Fibroblast of lung (primary cell): Measurements from ENCODE around the gene PXDN.

Experiments
- EZH2 ChIP-seq: IDR thresholded peaks from 2 replicates; pipeline ENCODE4 v1.5.1; 2012; ENCODE audit warnings: low read length, control low read depth, mild to moderate bottlenecking; ENCODE audit errors: missing control alignments
- TF ChIP-seq, protein P1 (sequence below), 2 donors: IDR thresholded peaks in 1 of 2; conservative IDR thresholded peaks in 1 of 2; 1 replicate in 1 of 2; 2 replicates in 1 of 2; pipeline ENCODE4 v1.5.1; 2011 to 2012; ENCODE audit warnings: low read length in 2 of 2, control low read depth in 1 of 2, inconsistent platforms in 1 of 2, low read depth in 1 of 2, mild to moderate bottlenecking in 1 of 2

DNA sequence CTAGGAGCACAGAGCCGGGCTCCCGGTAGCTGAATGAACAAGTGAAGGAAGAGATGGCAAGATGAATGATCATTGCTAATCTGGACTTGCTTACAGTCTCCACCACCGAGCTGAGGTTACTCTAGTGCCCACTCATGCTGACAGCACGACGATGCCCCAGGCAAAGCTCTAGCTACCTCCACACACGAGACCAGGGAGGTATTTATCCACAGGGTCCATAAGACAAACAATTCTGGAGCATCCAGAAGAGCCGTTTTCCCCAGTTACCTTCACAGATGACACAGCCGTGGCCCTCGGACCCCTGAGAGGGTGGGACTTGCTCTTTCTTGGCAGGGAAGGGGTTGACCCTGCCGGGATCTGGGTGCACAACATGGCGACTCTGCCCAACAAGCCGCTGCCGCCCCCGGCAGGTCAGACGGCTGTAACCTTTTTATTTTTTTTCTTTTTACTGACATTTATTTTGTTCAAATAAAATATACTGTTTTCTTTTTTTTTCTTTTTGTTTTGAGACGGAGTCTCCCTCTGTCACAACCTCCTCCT is 120.3 kb downstream of the PXDN start:
- TF ChIP-seq, protein P1, sequence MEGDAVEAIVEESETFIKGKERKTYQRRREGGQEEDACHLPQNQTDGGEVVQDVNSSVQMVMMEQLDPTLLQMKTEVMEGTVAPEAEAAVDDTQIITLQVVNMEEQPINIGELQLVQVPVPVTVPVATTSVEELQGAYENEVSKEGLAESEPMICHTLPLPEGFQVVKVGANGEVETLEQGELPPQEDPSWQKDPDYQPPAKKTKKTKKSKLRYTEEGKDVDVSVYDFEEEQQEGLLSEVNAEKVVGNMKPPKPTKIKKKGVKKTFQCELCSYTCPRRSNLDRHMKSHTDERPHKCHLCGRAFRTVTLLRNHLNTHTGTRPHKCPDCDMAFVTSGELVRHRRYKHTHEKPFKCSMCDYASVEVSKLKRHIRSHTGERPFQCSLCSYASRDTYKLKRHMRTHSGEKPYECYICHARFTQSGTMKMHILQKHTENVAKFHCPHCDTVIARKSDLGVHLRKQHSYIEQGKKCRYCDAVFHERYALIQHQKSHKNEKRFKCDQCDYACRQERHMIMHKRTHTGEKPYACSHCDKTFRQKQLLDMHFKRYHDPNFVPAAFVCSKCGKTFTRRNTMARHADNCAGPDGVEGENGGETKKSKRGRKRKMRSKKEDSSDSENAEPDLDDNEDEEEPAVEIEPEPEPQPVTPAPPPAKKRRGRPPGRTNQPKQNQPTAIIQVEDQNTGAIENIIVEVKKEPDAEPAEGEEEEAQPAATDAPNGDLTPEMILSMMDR (conservative IDR thresholded peaks at IDR 0.05 in 1 of 2, IDR thresholded peaks at IDR 0.05 in 1 of 2; ENCODE audit: low read depth in 1 of 2, low read length in 2 of 2) = no peak
- TF ChIP-seq EZH2 = no peak
